Upper lobe of left lung (tissue), 4 donors: ENCODE measurements around the gene BRICD5.
"Not testable (repeated sequence)": the region's sequence is repeated elsewhere in the genome, so short reads cannot be mapped to it uniquely, and the experiment has no call there.

Source experiments
- CTCF ChIP-seq, 6 experiments: fragments of 450-650 bp in 4 of 6; fragments of 200-600 bp in 2 of 6; sonication (generic) in 2 of 6; IDR thresholded peaks; one replicate each; pipeline ENCODE4 v1.5.1; 2016 to 2019; ENCODE audit warnings: antibody characterized with exemption in 6 of 6
- POLR2A ChIP-seq, 4 donors: fragments of 450-650 bp; IDR thresholded peaks; one replicate each; pipeline ENCODE4 v1.5.1; 2016 to 2017; ENCODE audit warnings: antibody characterized with exemption in 4 of 4, mild to moderate bottlenecking in 2 of 4

GRCh38 chr16:2258530-2258929 lies 47.9 kb upstream of the BRICD5 start:
- TF ChIP-seq CTCF, POLR2A (IDR thresholded peaks at IDR 0.05): not testable (repeated sequence)
